Stomach (tissue), 4 donors: ENCODE results near the gene KCNK18.

Source experiments
- EP300 ChIP-seq: sonication (generic); formaldehyde crosslinking; IDR thresholded peaks from one replicate; pipeline ENCODE4 v1.6.1; 2017; ENCODE audit warnings: antibody characterized with exemption
- POLR2A ChIP-seq, 4 donors: fragments of 450-650 bp; IDR thresholded peaks; one replicate each; pipeline ENCODE4 v1.6.1; 2016; ENCODE audit warnings: antibody characterized with exemption in 4 of 4, control low read depth in 2 of 4, mild to moderate bottlenecking in 1 of 4, moderate library complexity in 1 of 4
- POLR2AphosphoS5 ChIP-seq, 3 donors: sonication (generic); formaldehyde crosslinking; IDR thresholded peaks; one replicate each; pipeline ENCODE4 v1.6.1; 2016; ENCODE audit warnings: antibody characterized with exemption in 3 of 3
- TF ChIP-seq, protein P1 (sequence below), 7 experiments: fragments of 450-650 bp in 4 of 7; fragments of 200-600 bp in 3 of 7; sonication (generic) in 3 of 7; IDR thresholded peaks; one replicate each; pipeline ENCODE4 v1.5.1; 2016 to 2019; ENCODE audit warnings: antibody characterized with exemption in 7 of 7, control low read depth in 2 of 7, mild to moderate bottlenecking in 1 of 7

DNA sequence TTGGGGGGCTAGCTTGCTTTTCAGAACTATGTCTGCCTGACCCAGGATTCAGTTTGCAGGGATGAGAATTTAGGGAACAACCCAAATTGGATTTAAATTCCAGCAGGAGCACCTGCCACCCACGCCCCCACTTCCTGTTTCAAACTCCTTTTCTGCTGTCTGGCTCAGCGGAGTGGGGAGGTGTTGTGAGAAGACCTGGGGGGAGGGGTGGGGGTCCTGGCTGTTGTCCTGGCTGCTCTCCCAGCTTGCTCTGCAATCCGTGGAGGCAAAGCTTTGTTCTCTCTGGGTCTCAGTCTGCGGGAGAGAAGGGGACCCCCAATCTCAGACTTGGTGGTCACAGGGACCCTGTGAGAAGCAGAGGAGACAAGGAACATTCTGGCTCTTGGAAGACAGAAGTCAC is 799 bp downstream of the KCNK18 start:
- TF ChIP-seq, protein P1, sequence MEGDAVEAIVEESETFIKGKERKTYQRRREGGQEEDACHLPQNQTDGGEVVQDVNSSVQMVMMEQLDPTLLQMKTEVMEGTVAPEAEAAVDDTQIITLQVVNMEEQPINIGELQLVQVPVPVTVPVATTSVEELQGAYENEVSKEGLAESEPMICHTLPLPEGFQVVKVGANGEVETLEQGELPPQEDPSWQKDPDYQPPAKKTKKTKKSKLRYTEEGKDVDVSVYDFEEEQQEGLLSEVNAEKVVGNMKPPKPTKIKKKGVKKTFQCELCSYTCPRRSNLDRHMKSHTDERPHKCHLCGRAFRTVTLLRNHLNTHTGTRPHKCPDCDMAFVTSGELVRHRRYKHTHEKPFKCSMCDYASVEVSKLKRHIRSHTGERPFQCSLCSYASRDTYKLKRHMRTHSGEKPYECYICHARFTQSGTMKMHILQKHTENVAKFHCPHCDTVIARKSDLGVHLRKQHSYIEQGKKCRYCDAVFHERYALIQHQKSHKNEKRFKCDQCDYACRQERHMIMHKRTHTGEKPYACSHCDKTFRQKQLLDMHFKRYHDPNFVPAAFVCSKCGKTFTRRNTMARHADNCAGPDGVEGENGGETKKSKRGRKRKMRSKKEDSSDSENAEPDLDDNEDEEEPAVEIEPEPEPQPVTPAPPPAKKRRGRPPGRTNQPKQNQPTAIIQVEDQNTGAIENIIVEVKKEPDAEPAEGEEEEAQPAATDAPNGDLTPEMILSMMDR (IDR thresholded peaks at IDR 0.05), result no peak
- TF ChIP-seq EP300 (no peak), POLR2A (IDR thresholded peaks at IDR 0.05) (no peak), POLR2AphosphoS5 (IDR thresholded peaks at IDR 0.05) (no peak)
